ENCODE data around the gene TSHZ3.

TSHZ3 gene

GRCh38 chr19:31260171-31260933 is 88.9 kb downstream of the TSHZ3 start:
- no peak for DNase-seq

- no peak for DNase-seq
These were observed 90.8 kb downstream of the TSHZ3 start for GRCh38 chr19:31258211-31259052.

DNA sequence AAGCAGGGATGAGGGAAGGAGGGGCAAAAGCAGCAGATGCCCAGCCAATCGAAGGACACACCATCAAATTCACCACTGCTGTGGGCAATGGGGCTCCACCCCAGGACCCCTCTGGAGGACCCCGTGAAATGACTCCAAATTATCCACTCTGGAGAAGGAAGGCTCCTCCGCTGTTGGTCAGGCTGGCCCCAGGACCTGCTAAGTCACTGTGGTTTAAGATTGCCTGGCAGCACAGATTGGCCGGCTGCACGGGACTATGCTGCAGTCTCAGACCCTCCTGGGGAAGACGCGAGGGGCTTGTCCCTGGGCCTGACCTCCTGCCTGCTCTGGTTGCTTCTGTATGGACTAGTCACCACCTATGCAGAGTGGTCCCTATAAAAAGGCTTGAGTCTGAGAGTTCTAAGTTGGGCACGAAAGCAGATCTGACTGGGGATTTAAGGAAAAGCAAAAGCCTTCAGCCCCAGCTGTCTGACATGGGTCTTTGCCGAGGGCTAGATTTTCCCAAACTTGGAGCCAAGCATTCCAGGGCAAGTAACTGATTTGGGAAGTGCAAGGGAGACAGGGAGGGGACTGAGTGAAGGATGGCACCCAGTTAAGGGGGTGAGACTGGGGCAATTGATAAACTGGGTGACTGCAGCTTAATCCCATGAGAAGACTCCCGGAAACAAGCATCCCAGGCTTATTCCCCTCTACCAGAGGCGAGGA is 91.7 kb downstream of the TSHZ3 start:
- no peak for DNase-seq

DNA sequence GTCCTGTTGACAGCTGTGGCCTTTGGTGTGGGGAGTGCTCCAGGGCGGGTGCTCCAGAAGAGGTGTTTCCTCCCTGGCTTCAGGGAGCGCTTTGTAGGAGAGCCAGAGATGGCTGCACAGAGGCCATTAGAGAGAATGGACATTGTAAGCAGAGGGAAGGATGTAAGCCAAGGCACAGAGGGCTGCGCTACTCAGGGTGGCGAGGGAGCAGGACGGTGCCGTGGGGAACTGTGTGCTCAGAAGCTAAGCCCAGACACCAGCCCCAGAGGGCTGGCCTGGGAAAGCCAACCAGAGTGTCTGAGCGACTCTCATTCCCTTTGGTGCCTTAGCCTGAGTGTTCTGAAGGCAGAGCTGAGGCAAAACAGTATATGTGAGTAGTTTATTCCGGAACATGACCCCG is 92.2 kb downstream of the TSHZ3 start:
- DNase-seq, result no peak

GRCh38 chr19:31256593-31256960 is 92.7 kb downstream of the TSHZ3 start:
- DNase-seq, result no peak

DNA sequence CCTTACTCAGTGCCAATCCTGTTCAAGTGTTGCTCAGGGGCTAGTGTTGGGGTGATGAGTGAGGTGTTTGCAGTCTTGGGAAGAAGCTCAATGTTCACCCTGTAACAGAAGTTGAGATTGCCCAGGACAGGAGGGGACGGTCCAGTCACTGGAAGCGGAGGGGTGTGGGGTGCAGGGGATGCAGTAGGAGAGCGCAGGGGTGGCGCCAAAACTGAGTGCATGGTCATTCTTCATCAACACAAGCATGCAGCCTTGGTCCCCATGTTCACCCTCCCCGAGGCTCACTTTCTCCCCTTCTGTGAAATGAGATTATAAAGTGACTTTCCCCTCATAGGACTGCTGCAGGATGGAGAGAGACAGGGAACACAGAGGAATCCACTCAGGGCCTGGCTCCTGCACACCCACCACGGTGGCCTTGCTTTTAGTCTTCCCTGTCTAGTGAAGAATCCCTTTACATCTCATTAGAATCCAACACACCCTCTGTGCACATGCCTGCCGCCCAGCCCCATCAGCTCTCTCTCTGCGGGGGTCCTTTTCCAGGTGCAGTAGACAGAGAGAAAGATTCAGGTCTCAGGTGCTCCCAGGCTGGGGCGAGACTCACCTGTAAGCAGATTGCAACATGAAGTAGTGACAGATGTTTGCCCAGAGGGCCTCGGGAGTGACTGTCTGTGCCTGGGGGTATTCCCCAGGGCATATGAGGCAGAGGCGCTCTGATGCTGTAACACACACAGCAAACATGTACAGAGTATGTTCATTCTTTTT is 93.2 kb downstream of the TSHZ3 start:
- no peak for DNase-seq

GRCh38 chr19:31255174-31255799 is 93.9 kb downstream of the TSHZ3 start:
- no peak for DNase-seq

- DNase-seq, result no peak
These were observed 94.6 kb downstream of the TSHZ3 start for GRCh38 chr19:31254611-31255010.

GRCh38 chr19:31254180-31254551 is 95.1 kb downstream of the TSHZ3 start:
- no peak for DNase-seq

GRCh38 chr19:31253526-31254179 is 95.6 kb downstream of the TSHZ3 start:
- DNase-seq, result no peak

GRCh38 chr19:31252441-31252840 is 96.8 kb downstream of the TSHZ3 start:
- no peak for DNase-seq

DNA sequence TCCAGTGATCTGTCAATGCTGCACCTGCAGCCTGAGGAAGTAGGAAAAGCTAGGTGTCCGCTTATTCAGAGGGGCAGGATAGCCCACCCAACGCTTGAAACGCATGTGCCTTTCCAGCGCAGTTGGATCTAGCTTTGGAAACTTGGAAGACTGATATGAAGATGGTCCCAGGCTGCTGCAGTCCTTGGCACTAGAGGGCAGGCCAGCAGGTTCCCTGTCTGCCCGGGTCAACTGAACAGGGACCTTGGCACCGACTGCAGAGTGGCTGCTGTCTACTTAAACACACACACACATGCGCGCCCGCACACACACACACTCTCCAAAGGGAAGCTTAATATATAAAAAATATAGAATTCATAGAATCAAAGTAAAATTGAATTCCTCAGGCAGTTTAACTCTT is 100.0 kb downstream of the TSHZ3 start:
- no peak for DNase-seq

DNA sequence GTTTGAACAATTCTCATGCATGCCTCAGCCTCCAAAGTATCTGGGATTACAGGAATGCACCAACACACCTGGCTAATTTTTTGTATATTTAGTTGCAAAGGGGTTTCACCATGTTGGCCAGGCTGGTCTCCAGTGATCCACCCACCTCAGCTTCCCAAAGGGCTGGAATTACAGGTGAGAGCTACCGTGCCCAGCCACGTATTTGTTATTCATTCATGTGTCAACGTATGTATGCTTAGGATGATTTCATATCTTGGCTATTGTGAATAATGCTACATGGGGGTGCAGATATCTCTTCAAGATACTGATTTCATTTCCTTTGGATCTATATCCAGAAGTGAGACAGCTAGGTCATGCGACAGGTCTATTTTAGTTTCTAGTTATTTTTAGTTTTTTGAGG is 113.4 kb downstream of the TSHZ3 start:
- DNase-seq, result no peak

GRCh38 chr19:31233295-31233800 is 115.9 kb downstream of the TSHZ3 start:
- no peak for DNase-seq

DNA sequence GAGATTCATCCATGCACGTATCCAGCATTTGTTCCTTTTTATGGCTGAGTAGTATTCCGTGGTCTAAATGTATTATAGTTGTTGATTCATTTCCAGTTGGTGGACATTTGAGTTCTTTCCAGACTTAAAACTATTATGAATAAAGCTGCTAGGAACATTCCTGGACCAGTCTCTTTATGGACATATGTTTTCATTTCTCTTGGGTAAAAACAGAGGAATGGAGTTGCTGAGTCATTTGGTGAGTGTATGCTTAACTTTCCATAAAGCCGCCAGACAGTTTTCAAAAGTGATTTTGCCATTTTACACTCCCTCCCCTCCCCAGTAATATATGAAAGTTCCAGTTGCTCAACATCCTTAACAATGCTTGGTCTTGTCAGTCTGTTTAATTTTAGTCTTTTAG is 116.4 kb downstream of the TSHZ3 start:
- no peak for DNase-seq

GRCh38 chr19:31232180-31232579 is 117.1 kb downstream of the TSHZ3 start:
- no peak for DNase-seq

DNA sequence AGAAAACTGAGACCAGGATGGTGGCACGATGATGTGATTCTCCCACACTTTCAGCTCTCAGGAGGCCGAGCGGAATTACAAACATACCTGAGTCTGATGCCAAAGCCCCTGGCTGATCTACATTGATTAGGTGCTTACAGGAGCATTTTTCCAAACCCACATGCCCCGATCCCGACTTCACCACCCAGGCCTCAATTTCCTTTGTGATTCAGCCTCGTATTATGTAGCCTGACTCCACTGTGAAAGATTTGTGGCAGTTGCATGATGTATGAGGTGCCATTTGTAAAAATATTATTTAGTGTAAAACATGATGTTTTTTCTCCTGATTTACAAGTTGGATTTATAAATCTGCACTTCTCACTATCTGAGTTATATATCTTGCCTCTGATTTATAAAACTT is 118.0 kb downstream of the TSHZ3 start:
- DNase-seq, result no peak

- DNase-seq, result no peak
These were observed 122.9 kb downstream of the TSHZ3 start for GRCh38 chr19:31226151-31226935.
